ENCODE results near the gene CACUL1. TPM values are rescaled to one million over a fixed set of nuclear protein-coding genes. Genes with fewer than 3 reads are reported as not detected.

CACUL1 gene
- total RNA-seq = 30.0 and 30.4 TPM in 2 replicates

GRCh38 chr10:118754556-118755423 lies at the start of gene CACUL1:
Gene CACUL1, minus strand, starts transcription at chr10:118754970. Its CDS starts 208 bp downstream, at chr10:118754762.

Other genes with a start within 250 kb of the CACUL1 start
- not detected in 2 replicates for gene PRLHR, start 159.3 kb downstream of the CACUL1 start, total RNA-seq

Data from smooth muscle cell of the pulmonary artery (primary cell).